ENCODE data around the gene SLC26A11.

Gene SLC26A11

GRCh38 chr17:80203471-80203963 lies 16.7 kb upstream of the SLC26A11 start:
- H2AFZ ChIP-seq (ENCODE audit: low read depth, low read length) = no peak overlapping the region
- H3K4me3 ChIP-seq (ENCODE audit: low read length) = no peak overlapping the region
- H3K36me3 ChIP-seq (ENCODE audit: insufficient read depth, low read length) = peaks cover 3% of the 10 kb centered on the region
- no peaks in the 10 kb centered on the region for H3K27me3 ChIP-seq (ENCODE audit: insufficient read depth, low read length)
- H3K9me3 ChIP-seq (ENCODE audit: low read length) = no peaks in the 10 kb centered on the region
- H3K4me1 ChIP-seq (ENCODE audit: insufficient read depth, low read length) = no peaks in the 10 kb centered on the region

GRCh38 chr17:80204626-80205468 lies 15.4 kb upstream of the SLC26A11 start:
- no peaks in the 10 kb centered on the region for H3K9me3 ChIP-seq (ENCODE audit: low read length)
- H3K36me3 ChIP-seq (ENCODE audit: insufficient read depth, low read length) = peaks cover 10% of the 10 kb centered on the region
- no peak overlapping the region for H3K4me3 ChIP-seq (ENCODE audit: low read length)
- no peaks in the 10 kb centered on the region for H3K27me3 ChIP-seq (ENCODE audit: insufficient read depth, low read length)
- no peak overlapping the region for H2AFZ ChIP-seq (ENCODE audit: low read depth, low read length)
- no peaks in the 10 kb centered on the region for H3K4me1 ChIP-seq (ENCODE audit: insufficient read depth, low read length)

DNA sequence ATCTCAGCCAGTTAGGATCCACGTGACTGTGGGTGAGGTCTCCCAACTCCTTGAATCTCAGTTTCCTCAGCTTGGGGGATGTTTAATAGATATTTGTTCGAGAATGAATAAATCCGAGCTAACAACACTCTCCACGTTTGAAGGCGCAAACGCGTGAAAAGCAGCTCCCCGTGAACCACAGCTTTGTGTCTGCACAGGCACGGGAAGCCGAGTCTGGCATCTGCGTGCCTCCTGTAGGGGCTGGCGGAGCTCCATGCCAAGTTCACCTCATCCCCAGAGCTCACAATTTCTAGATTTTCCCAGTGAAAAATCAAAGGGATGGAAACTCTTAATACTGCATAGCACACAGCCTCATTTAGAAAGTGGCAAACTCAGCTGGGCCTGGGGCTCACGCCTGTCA lies 14.4 kb upstream of the SLC26A11 start:
- no peak overlapping the region for H3K4me3 ChIP-seq (ENCODE audit: low read length)
- H3K27me3 ChIP-seq (ENCODE audit: insufficient read depth, low read length) = no peaks in the 10 kb centered on the region
- H3K36me3 ChIP-seq (ENCODE audit: insufficient read depth, low read length) = peaks cover 19% of the 10 kb centered on the region
- H2AFZ ChIP-seq (ENCODE audit: low read depth, low read length) = no peak overlapping the region
- no peaks in the 10 kb centered on the region for H3K4me1 ChIP-seq (ENCODE audit: insufficient read depth, low read length)
- no peaks in the 10 kb centered on the region for H3K9me3 ChIP-seq (ENCODE audit: low read length)

GRCh38 chr17:80208050-80208449 lies 12.2 kb upstream of the SLC26A11 start:
- no peak overlapping the region for H2AFZ ChIP-seq (ENCODE audit: low read depth, low read length)
- H3K9me3 ChIP-seq (ENCODE audit: low read length) = no peaks in the 10 kb centered on the region
- no peak overlapping the region for H3K4me3 ChIP-seq (ENCODE audit: low read length)
- H3K4me1 ChIP-seq (ENCODE audit: insufficient read depth, low read length) = no peaks in the 10 kb centered on the region
- no peaks in the 10 kb centered on the region for H3K27me3 ChIP-seq (ENCODE audit: insufficient read depth, low read length)
- peaks cover 34% of the 10 kb centered on the region for H3K36me3 ChIP-seq (ENCODE audit: insufficient read depth, low read length)

- no peak overlapping the region for H2AFZ ChIP-seq (ENCODE audit: low read depth, low read length)
- peaks cover 38% of the 10 kb centered on the region for H3K36me3 ChIP-seq (ENCODE audit: insufficient read depth, low read length)
- H3K4me3 ChIP-seq (ENCODE audit: low read length) = no peak overlapping the region
- H3K9me3 ChIP-seq (ENCODE audit: low read length) = no peaks in the 10 kb centered on the region
- H3K27me3 ChIP-seq (ENCODE audit: insufficient read depth, low read length) = no peaks in the 10 kb centered on the region
- H3K4me1 ChIP-seq (ENCODE audit: insufficient read depth, low read length) = no peaks in the 10 kb centered on the region
These were observed 10.5 kb upstream of the SLC26A11 start for GRCh38 chr17:80209765-80210164.

GRCh38 chr17:80210348-80211108 lies 9.7 kb upstream of the SLC26A11 start:
- Histone ChIP-seq H3K4me1 (ENCODE audit: insufficient read depth, low read length) (no peaks in the 10 kb centered on the region), H3K27me3 (ENCODE audit: insufficient read depth, low read length) (no peaks in the 10 kb centered on the region), H3K4me3 (ENCODE audit: low read length) (no peak overlapping the region), H3K9me3 (ENCODE audit: low read length) (no peaks in the 10 kb centered on the region), H2AFZ (ENCODE audit: low read depth, low read length) (no peak overlapping the region), H3K36me3 (ENCODE audit: insufficient read depth, low read length) (peaks cover 42% of the 10 kb centered on the region)

- H3K27me3 ChIP-seq (ENCODE audit: insufficient read depth, low read length) = no peaks in the 10 kb centered on the region
- no peaks in the 10 kb centered on the region for H3K4me1 ChIP-seq (ENCODE audit: insufficient read depth, low read length)
- no peak overlapping the region for H2AFZ ChIP-seq (ENCODE audit: low read depth, low read length)
- H3K9me3 ChIP-seq (ENCODE audit: low read length) = no peaks in the 10 kb centered on the region
- H3K36me3 ChIP-seq (ENCODE audit: insufficient read depth, low read length) = peaks cover 48% of the 10 kb centered on the region
- no peak overlapping the region for H3K4me3 ChIP-seq (ENCODE audit: low read length)
These were observed 8.1 kb upstream of the SLC26A11 start for GRCh38 chr17:80212109-80212508.

GRCh38 chr17:80212511-80212910 lies 7.7 kb upstream of the SLC26A11 start:
- no peaks in the 10 kb centered on the region for H3K4me1 ChIP-seq (ENCODE audit: insufficient read depth, low read length)
- H3K27me3 ChIP-seq (ENCODE audit: insufficient read depth, low read length) = no peaks in the 10 kb centered on the region
- no peak overlapping the region for H2AFZ ChIP-seq (ENCODE audit: low read depth, low read length)
- H3K4me3 ChIP-seq (ENCODE audit: low read length) = no peak overlapping the region
- peaks cover 51% of the 10 kb centered on the region for H3K36me3 ChIP-seq (ENCODE audit: insufficient read depth, low read length)
- no peaks in the 10 kb centered on the region for H3K9me3 ChIP-seq (ENCODE audit: low read length)

DNA sequence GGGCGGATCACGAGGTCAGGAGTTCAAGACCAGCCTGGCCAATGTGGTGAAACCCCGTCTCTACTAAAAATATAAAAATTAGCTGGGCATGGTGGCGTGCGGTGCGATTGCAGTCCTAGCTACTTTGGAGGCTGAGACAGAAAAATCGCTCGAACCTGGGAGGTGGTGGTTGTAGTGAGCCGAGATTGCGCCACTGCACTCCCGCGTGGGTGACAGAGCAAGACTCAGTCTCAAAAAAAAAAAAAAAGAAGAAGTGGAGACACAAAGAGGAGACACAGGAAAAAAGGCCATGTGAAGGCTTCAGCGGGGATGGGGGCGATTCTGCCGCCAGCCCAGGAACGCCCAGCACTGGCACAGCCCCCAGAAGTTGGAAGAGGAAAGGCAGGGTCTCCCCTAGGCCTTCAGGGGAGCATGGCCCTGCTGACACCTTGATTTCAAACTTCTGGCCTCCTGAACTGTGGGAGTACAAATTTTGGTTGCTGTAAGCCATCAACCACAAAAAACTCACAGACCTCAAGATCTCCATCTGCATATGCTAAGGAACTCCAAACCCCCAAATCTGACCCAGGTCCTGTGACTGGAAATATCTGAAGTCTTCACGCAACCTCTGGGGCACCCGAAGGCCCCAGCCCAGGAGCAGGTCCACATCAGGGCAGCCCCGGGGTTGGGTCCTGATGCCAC lies 7.1 kb upstream of the SLC26A11 start:
- Histone ChIP-seq H3K36me3 (ENCODE audit: insufficient read depth, low read length) (peaks cover 51% of the 10 kb centered on the region), H2AFZ (ENCODE audit: low read depth, low read length) (no peak overlapping the region), H3K4me3 (ENCODE audit: low read length) (no peak overlapping the region)

DNA sequence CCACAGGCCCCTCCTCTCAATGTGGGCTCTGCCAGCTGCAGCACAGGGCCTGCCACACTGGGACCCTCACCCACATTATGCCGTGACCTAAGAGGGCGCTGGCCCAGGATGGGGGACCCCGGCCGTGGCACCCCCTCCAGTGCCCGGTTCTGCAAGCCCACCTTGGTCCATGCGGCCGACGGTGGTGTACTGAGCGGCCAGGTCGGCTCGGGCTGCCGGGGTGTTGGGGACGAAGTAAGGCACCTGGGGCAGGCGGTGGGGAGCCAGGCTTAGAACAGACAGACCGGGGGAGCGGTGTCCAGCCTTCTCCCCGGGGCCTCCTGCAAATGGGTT lies 6.6 kb upstream of the SLC26A11 start:
- no peak overlapping the region for H3K4me3 ChIP-seq (ENCODE audit: low read length)
- peaks cover 48% of the 10 kb centered on the region for H3K36me3 ChIP-seq (ENCODE audit: insufficient read depth, low read length)
- no peak overlapping the region for H2AFZ ChIP-seq (ENCODE audit: low read depth, low read length)
- H3K4me1 ChIP-seq (ENCODE audit: insufficient read depth, low read length) = no peaks in the 10 kb centered on the region
- H3K9me3 ChIP-seq (ENCODE audit: low read length) = no peaks in the 10 kb centered on the region
- H3K27me3 ChIP-seq (ENCODE audit: insufficient read depth, low read length) = no peaks in the 10 kb centered on the region

More for the DNA sequence above, 7.1 kb upstream of the SLC26A11 start:
- no peaks in the 10 kb centered on the region for H3K4me1 ChIP-seq (ENCODE audit: insufficient read depth, low read length)
- H3K27me3 ChIP-seq (ENCODE audit: insufficient read depth, low read length) = no peaks in the 10 kb centered on the region
- H3K9me3 ChIP-seq (ENCODE audit: low read length) = no peaks in the 10 kb centered on the region

DNA sequence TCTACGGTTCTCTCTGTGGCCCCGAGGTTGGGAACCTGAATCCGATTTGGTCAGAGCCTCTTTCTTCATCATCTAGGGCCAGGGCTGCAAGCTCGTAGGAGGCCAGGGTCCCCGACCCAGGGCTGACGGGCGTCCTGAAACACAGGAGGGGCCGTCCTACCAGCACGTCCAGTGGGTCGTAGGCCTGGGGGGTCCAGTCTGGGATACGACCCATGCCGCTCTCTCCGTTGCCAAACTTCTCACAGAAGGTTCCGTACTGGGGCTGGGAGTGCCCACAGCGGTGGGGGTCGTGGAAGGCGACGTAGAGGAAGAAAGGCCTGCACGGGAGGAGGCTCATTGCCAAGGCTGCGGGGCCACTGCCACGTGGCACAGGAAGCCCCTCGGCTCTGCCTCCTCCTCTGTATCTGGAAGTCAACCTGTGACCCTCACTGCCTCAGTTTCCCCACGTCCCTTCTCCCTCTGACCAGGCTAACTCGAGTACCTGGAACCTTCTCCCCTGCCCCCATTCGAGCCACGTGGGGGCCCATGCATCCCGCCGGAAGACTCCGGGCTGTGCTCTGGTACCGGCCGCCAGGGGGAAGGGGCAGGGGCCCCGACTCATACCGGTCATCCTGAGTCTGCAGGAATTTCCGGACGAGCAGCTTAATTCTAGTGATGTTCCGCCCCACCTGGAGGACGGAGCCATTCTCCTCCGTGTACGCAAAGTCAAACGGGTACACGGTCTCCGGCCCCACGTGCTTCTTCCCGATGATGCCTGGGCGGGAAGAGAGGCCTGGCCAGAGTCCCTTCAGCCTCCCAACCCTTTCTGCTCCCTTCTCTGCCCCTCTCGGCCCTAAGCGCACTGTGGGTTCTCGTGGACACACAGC lies 6.0 kb upstream of the SLC26A11 start:
- peaks cover 2% of the 10 kb centered on the region for H3K4me1 ChIP-seq (ENCODE audit: insufficient read depth, low read length)
- no peaks in the 10 kb centered on the region for H3K27me3 ChIP-seq (ENCODE audit: insufficient read depth, low read length)
- H3K9me3 ChIP-seq (ENCODE audit: low read length) = no peaks in the 10 kb centered on the region
- no peak overlapping the region for H2AFZ ChIP-seq (ENCODE audit: low read depth, low read length)
- no peak overlapping the region for H3K4me3 ChIP-seq (ENCODE audit: low read length)
- H3K36me3 ChIP-seq (ENCODE audit: insufficient read depth, low read length) = peaks cover 44% of the 10 kb centered on the region

DNA sequence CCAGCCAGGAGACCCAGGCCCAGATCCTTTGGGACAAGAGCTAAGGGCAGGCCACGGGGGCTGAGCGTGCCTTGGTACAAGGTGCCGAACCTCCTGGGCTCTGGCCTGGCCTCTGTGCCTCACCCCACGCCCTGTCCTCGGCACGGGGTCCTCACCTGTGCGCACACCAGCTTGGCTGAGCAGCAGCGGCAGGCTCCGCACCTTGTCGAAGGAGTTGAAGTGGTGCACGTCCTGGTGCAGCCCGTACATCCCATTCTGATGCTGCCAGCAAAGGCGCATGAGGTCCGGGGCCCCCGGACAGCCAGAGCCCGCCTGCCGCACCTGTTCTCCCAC lies 5.4 kb upstream of the SLC26A11 start:
- no peaks in the 10 kb centered on the region for H3K9me3 ChIP-seq (ENCODE audit: low read length)
- no peaks in the 10 kb centered on the region for H3K27me3 ChIP-seq (ENCODE audit: insufficient read depth, low read length)
- H3K4me3 ChIP-seq (ENCODE audit: low read length) = no peak overlapping the region
- peaks cover 41% of the 10 kb centered on the region for H3K36me3 ChIP-seq (ENCODE audit: insufficient read depth, low read length)
- peaks cover 8% of the 10 kb centered on the region for H3K4me1 ChIP-seq (ENCODE audit: insufficient read depth, low read length)
- H2AFZ ChIP-seq (ENCODE audit: low read depth, low read length) = no peak overlapping the region

Measured in neuron (in vitro differentiated cells).